Glutamatergic neuron (in vitro differentiated cells): ENCODE data around the gene SARM1. TPM values are rescaled to one million over a fixed set of nuclear protein-coding genes. Genes with fewer than 3 reads are reported as not detected.

Source experiments
- DNase-seq: peaks from one replicate; pipeline ENCODE4 v3.0.0; 2022
- H3K27ac Mint-ChIP-seq: one replicate; pipeline ENCODE4 v1.8.0; 2020; ENCODE audit warnings: mild to moderate bottlenecking, mixed read lengths, inconsistent platforms; ENCODE audit not compliant: unreplicated experiment
- H3K27me3 Mint-ChIP-seq: one replicate; pipeline ENCODE4 v1.8.0; 2020; ENCODE audit warnings: mild to moderate bottlenecking, moderate library complexity, mixed read lengths, inconsistent platforms; ENCODE audit not compliant: unreplicated experiment
- H3K36me3 Mint-ChIP-seq: one replicate; pipeline ENCODE4 v1.8.0; 2020; ENCODE audit warnings: mild to moderate bottlenecking, mixed read lengths, inconsistent platforms; ENCODE audit not compliant: unreplicated experiment
- H3K4me1 Mint-ChIP-seq: one replicate; pipeline ENCODE4 v1.8.0; 2020; ENCODE audit warnings: mild to moderate bottlenecking, low read depth, mixed read lengths, inconsistent platforms; ENCODE audit not compliant: unreplicated experiment
- H3K4me3 Mint-ChIP-seq: one replicate; pipeline ENCODE4 v1.8.0; 2020; ENCODE audit warnings: mild to moderate bottlenecking, mixed read lengths, inconsistent platforms; ENCODE audit not compliant: unreplicated experiment
- H3K9me3 Mint-ChIP-seq: one replicate; pipeline ENCODE4 v1.8.0; 2020; ENCODE audit warnings: mild to moderate bottlenecking, moderate library complexity, mixed read lengths, inconsistent platforms; ENCODE audit not compliant: unreplicated experiment
- total RNA-seq: library from RNA; stranded (reverse); fragmentation: NEBNext Ultra II Directional; extraction: Animal tissue kit (Norgen Biotek cat#: 25700); gene quantifications from one replicate; pipeline ENCODE4 v1.2.1, GENCODE V29; 2021; ENCODE audit not compliant: unreplicated experiment
- TF ChIP-seq, protein P1 (sequence below): fragments of 200-600 bp; sonication (generic); IDR thresholded peaks from one replicate; pipeline ENCODE4 v1.5.0; 2021; ENCODE audit not compliant: partially characterized antibody, unreplicated experiment

The SARM1 gene
- total RNA-seq, 1 donor from 2014 or later = 100 TPM

DNA sequence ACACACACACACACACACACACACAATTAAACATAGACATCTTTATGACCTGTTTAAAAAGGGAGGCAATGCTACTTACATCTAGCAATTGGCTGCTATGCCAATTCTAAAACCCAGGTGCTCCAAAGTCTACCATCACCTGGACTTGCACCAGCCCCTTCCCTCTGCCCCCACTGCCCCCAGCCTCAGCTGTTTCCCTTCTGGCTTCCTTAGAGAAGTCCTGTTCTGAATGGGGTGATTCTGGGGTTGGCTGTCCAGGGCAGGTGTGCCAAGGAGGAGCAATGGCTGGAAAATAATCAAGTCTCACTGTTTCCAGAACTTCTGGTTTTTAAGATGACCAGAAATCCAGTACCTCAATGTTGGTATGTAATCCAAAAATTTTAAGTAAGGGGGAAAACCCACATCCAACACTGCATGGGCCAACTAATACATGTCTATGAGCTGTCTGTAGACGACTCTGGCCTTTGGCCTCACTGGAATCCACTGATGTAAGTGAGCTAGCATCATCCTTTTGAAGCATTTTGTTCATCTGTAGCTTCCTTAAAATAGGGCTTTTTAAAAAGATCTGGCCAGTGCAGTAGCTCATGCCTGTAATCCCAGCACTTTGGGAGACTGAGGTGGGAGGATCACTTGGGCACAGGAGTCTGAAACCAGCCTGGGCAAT lies 38.3 kb upstream of the SARM1 start:
- H3K36me3 Mint-ChIP-seq = no peaks in the 10 kb centered on the region
- H3K27ac Mint-ChIP-seq = no peak overlapping the region
- no peak for DNase-seq
- H3K9me3 Mint-ChIP-seq = peaks cover 20% of the 10 kb centered on the region
- H3K4me3 Mint-ChIP-seq = no peak overlapping the region
- H3K4me1 Mint-ChIP-seq = peaks cover 14% of the 10 kb centered on the region
- TF ChIP-seq, protein P1, sequence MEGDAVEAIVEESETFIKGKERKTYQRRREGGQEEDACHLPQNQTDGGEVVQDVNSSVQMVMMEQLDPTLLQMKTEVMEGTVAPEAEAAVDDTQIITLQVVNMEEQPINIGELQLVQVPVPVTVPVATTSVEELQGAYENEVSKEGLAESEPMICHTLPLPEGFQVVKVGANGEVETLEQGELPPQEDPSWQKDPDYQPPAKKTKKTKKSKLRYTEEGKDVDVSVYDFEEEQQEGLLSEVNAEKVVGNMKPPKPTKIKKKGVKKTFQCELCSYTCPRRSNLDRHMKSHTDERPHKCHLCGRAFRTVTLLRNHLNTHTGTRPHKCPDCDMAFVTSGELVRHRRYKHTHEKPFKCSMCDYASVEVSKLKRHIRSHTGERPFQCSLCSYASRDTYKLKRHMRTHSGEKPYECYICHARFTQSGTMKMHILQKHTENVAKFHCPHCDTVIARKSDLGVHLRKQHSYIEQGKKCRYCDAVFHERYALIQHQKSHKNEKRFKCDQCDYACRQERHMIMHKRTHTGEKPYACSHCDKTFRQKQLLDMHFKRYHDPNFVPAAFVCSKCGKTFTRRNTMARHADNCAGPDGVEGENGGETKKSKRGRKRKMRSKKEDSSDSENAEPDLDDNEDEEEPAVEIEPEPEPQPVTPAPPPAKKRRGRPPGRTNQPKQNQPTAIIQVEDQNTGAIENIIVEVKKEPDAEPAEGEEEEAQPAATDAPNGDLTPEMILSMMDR = no peak
- H3K27me3 Mint-ChIP-seq = peaks cover 12% of the 10 kb centered on the region

DNA sequence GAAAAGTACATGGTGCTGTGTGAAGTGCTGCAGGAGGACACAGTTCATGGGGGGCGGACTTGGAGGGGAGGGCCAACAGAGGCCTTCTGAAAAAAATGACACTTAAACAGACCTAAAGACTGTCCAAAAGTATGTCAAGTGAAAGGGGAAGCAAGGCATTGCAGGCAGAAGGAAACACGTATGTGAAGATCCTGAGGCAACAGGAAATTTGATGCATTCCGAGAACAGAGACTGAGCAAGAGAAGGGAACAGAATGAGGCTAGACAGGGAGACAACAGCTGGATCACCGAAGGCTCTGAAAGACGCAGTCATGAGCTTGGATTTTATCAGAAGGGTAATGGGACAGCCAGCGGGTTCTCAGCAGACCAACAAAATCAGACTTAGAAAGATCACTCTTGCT lies 37.3 kb upstream of the SARM1 start:
- H3K36me3 Mint-ChIP-seq = no peaks in the 10 kb centered on the region

DNA sequence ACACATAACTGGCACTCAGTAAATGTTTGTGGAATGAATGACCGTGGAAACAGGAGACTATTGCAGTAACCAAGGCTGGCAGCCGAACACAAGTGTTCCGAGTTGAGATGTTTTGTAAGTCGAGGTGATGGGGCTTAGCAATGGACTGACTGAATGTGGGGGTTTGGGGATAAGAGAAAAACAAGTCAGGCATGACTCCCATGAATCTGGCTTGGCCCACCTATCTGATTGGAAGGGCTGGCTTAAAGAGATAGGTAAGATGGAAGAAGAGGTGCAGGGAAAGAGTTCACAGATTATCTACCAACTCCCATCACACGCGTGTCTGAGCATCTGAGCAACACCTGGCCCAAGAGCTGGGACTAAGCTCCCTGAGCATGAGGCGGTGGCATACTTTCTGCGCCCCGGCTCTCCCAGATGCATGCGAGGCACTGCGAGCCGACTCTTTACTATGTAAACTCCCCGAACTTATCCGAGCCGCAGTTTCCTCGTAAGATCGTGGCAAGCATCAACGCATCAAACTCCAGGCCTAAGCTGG lies 36.8 kb upstream of the SARM1 start:
- Mint-ChIP-seq H3K27ac (peak overlapping the region; percentile 99), H3K4me3 (peak overlapping the region; percentile 99), H3K4me1 (peaks cover 14% of the 10 kb centered on the region), H3K27me3 (peaks cover 12% of the 10 kb centered on the region), H3K9me3 (peaks cover 20% of the 10 kb centered on the region), H3K36me3 (no peaks in the 10 kb centered on the region)
- TF ChIP-seq, protein P1 = no peak
- no peak for DNase-seq

More for the DNA sequence above, 37.3 kb upstream of the SARM1 start:
- Mint-ChIP-seq H3K9me3 (peaks cover 20% of the 10 kb centered on the region), H3K27me3 (peaks cover 12% of the 10 kb centered on the region), H3K27ac (peak overlapping the region; percentile 99), H3K4me3 (peak overlapping the region; percentile 99), H3K4me1 (peaks cover 14% of the 10 kb centered on the region)
- TF ChIP-seq, protein P1 = no peak
- no peak for DNase-seq

DNA sequence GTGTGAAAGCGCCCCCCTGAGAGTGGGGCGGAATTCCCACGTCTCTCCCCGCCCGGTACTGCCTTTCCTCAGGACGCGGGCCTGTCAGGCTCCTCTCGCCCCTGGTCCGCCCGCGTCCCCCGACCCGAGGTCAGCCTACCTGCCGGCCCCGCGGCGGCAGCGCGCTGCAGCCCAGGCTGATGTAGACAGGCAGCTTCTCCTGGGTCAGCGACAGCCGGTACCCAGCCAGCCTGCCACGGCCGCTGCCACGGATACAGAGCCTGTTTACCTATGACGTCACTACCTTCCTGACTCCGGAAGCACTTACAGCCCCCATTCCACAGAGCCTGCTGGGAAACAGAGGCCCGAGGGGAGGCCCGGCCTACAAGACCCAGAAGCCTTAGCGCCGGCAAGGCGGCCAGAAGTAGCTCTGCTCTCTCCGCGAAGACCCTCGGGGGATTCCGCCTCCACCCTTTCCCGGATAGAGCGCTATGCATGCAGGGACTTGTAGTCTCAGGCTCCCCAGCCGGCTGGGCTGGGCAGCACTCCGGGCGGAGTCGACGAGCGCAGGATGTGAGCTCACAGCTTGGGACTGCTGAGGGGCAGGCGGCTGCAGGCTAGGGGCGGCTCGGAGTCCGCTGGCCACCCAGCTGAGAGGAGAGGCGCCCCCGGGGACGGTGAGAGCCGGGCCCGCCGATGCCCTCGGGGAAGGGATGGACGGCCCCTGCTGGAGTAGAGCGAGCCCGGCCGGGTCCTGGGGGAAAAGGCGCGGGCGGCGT lies 36.1 kb upstream of the SARM1 start, which contains the start of the genes IFT20 and TNFAIP1:
IFT20 (minus strand) TSS at position 272 of the 758 bp plus-strand sequence. CDS start 3,487 bp downstream, outside the sequence.
TNFAIP1 (plus strand) TSS at position 561 of the 758 bp plus-strand sequence. CDS start 3,761 bp downstream, outside the sequence.
- TF ChIP-seq, protein P1 = no peak
- H3K9me3 Mint-ChIP-seq = peaks cover 20% of the 10 kb centered on the region
- H3K4me1 Mint-ChIP-seq = peaks cover 14% of the 10 kb centered on the region

More for the DNA sequence above, 36.1 kb upstream of the SARM1 start, which contains the start of the genes IFT20 and TNFAIP1:
- Mint-ChIP-seq H3K27me3 (peaks cover 12% of the 10 kb centered on the region), H3K27ac (peak within 1 kb of the TSS; percentile 99), H3K36me3 (no peaks in the 10 kb centered on the region), H3K4me3 (peak within 1 kb of the TSS; percentile 99)
- DNase-seq = peak; percentile 99
